ENCODE measurements around the gene CLDN5. TPM values are rescaled to one million over a fixed set of nuclear protein-coding genes. Genes with fewer than 3 reads are reported as not detected.

CLDN5 gene
- total RNA-seq, 1 experiment from 2014 or later = 0.44 TPM

DNA sequence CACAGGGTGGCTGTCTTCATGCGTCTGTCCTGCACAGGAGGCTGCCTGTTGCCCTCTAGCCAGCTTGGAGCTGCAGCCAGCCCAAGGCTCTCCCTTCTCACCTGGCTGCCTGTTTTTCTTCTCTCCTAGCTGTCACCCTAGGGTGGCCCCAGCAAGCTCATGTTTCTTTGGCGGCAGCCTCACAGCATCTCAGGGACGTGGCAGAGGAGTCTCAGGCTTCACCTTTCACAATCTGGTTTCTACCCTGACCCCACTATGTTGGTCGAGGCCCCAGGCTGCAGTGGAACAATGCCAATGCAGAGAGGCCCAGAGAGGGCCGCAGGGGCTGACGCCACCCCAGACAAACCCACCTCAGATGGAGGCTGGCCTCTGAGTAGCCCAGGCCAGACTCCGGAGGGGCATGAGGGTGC, 2.5 kb upstream of the CLDN5 start:
- no peaks in the 10 kb centered on the region for H3K4me1 ChIP-seq (ENCODE audit: insufficient read depth, low read length)
- H3K56ac ChIP-seq (ENCODE audit: insufficient read length, low read depth, low read length) = no peak overlapping the region
- no peak overlapping the region for H2BK20ac ChIP-seq (ENCODE audit: low read depth, low read length, poor library complexity, severe bottlenecking)
- H2BK15ac ChIP-seq (ENCODE audit: low read depth, low read length) = no peak overlapping the region
- no peak overlapping the region for H2AFZ ChIP-seq (ENCODE audit: low read length)
- H4K20me1 ChIP-seq (ENCODE audit: control insufficient read depth, insufficient read depth, insufficient read length) = no peaks in the 10 kb centered on the region
- Mint-ChIP-seq H3K27ac (no peak overlapping the region), H3K4me3 (no peak overlapping the region), H3K27me3 (ENCODE audit: low read depth) (peaks cover 69% of the 10 kb centered on the region), H3K4me1 (peaks cover 8 to 13% of the 10 kb centered on the region in 2 experiments; a peak in 3 of 4 replicates), H3K36me3 (ENCODE audit: insufficient read depth in 1 of 3, low read depth in 3 of 3) (0 out of 7 replicates have a peak, but pooled peaks cover 0 to 3% (median 0%) of the 10 kb centered on the region in 3 experiments), H3K9me3 (no peaks in the 10 kb centered on the region)
- no peak overlapping the region for H4K8ac ChIP-seq (replicated peaks; ENCODE audit: insufficient read length, low read depth, low read length)
- H3K79me2 ChIP-seq (ENCODE audit: insufficient read depth, low read length) = no peaks in the 10 kb centered on the region
- no peak overlapping the region for H4K5ac ChIP-seq (ENCODE audit: insufficient read length, low read depth, low read length)
- H4K91ac ChIP-seq (ENCODE audit: insufficient read length, low read depth, low read length) = no peak overlapping the region
- H3K9ac ChIP-seq (ENCODE audit: extremely low read depth, insufficient read length, low read length) = no peak overlapping the region
- H3K4ac ChIP-seq (ENCODE audit: low read depth, low read length) = no peak overlapping the region
- H3K18ac ChIP-seq (ENCODE audit: insufficient read length, low read depth, low read length) = no peak overlapping the region
- no peak overlapping the region for H2AK5ac ChIP-seq (ENCODE audit: insufficient read length, low read length)
- no peak overlapping the region for H3K14ac ChIP-seq (ENCODE audit: insufficient read depth, low read length)
- H3K4me2 ChIP-seq (ENCODE audit: insufficient read depth, insufficient read length, low read length) = no peak overlapping the region
- H3K23me2 ChIP-seq (ENCODE audit: insufficient read length, low read depth, low read length, poor library complexity, severe bottlenecking) = peaks cover 14% of the 10 kb centered on the region
- no peak for DNase-seq
- no peak overlapping the region for H2BK12ac ChIP-seq (ENCODE audit: insufficient read length, low read depth, low read length)
- no peaks in the 10 kb centered on the region for H3K9me3 ChIP-seq (ENCODE audit: control insufficient read depth, low read depth, low read length)
- H2BK120ac ChIP-seq (ENCODE audit: low read depth, low read length, poor library complexity, severe bottlenecking) = no peak overlapping the region
- H3T11ph ChIP-seq (ENCODE audit: low read length) = no peak overlapping the region
- no peak overlapping the region for H2BK5ac ChIP-seq (ENCODE audit: insufficient read length, low read length)
- WGBS (ENCODE audit: extremely low coverage, insufficient read length, low lambda C conversion rate) = no CpG with 5 or more reads among the region's 7 CpGs
- no peaks in the 10 kb centered on the region for H3K79me1 ChIP-seq (ENCODE audit: insufficient read depth, low read depth, low read length, poor library complexity, severe bottlenecking)
- no peak overlapping the region for H3K27ac ChIP-seq (ENCODE audit: insufficient read length, low read depth, low read length)
- TF ChIP-seq, protein P1, sequence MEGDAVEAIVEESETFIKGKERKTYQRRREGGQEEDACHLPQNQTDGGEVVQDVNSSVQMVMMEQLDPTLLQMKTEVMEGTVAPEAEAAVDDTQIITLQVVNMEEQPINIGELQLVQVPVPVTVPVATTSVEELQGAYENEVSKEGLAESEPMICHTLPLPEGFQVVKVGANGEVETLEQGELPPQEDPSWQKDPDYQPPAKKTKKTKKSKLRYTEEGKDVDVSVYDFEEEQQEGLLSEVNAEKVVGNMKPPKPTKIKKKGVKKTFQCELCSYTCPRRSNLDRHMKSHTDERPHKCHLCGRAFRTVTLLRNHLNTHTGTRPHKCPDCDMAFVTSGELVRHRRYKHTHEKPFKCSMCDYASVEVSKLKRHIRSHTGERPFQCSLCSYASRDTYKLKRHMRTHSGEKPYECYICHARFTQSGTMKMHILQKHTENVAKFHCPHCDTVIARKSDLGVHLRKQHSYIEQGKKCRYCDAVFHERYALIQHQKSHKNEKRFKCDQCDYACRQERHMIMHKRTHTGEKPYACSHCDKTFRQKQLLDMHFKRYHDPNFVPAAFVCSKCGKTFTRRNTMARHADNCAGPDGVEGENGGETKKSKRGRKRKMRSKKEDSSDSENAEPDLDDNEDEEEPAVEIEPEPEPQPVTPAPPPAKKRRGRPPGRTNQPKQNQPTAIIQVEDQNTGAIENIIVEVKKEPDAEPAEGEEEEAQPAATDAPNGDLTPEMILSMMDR (conservative IDR thresholded peaks at IDR 0.05) = no peak
- no peak overlapping the region for H3K23ac ChIP-seq (ENCODE audit: insufficient read length, low read depth, low read length)
- H3K27me3 ChIP-seq (ENCODE audit: insufficient read depth, low read length) = peaks cover 4% of the 10 kb centered on the region; the same call in 1 of the 2 replicates

All from H9 (cell line).